Esophagus muscularis mucosa (tissue), 4 donors: ENCODE data around the gene KDM5A. TPM values are rescaled to one million over a fixed set of nuclear protein-coding genes. Genes with fewer than 3 reads are reported as not detected.

Experiments
- DNase-seq: peaks from one replicate; pipeline ENCODE4 v3.0.0-alpha.2; 2017; ENCODE audit errors: extremely low spot score
- H3K27ac ChIP-seq, 4 donors: fragments of 200-600 bp; sonication (generic); replicated peaks in 1 of 4; 1 replicate in 3 of 4; 2 replicates in 1 of 4; pipeline ENCODE4 v1.5.1; 2016 to 2019; ENCODE audit warnings: mild to moderate bottlenecking in 1 of 4
- H3K27me3 ChIP-seq, 4 donors: fragments of 200-600 bp; sonication (generic); one replicate each; pipeline versions ENCODE4 v1.5.1 to v1.6.0; 2016 to 2019
- H3K36me3 ChIP-seq, 4 donors: fragments of 200-600 bp; sonication (generic); one replicate each; pipeline ENCODE4 v1.5.1; 2016 to 2019
- H3K4me1 ChIP-seq, 4 donors: fragments of 200-600 bp; sonication (generic); one replicate each; pipeline ENCODE4 v1.5.1; 2016 to 2019
- H3K4me3 ChIP-seq, 4 donors: fragments of 200-600 bp; sonication (generic); 1 replicate in 2 of 4; 2 replicates in 2 of 4; pipeline ENCODE4 v1.5.1; 2016 to 2019; ENCODE audit warnings: mild to moderate bottlenecking in 4 of 4, moderate library complexity in 1 of 4
- H3K9me3 ChIP-seq, 4 donors: fragments of 200-600 bp; sonication (generic); 1 replicate in 3 of 4; 2 replicates in 1 of 4; pipeline ENCODE4 v1.5.1; 2016 to 2019
- CTCF ChIP-seq, 3 experiments: fragments of 200-600 bp in 2 of 3; fragments of 450-650 bp in 1 of 3; sonication (generic) in 2 of 3; IDR thresholded peaks; one replicate each; pipeline ENCODE4 v1.5.1; 2017 to 2019; ENCODE audit warnings: antibody characterized with exemption in 3 of 3, mild to moderate bottlenecking in 2 of 3, moderate library complexity in 1 of 3
- EP300 ChIP-seq: sonication (generic); formaldehyde crosslinking; IDR thresholded peaks from one replicate; pipeline ENCODE4 v1.6.1; 2017; ENCODE audit warnings: antibody characterized with exemption
- POLR2A ChIP-seq: fragments of 450-650 bp; IDR thresholded peaks from one replicate; pipeline ENCODE4 v1.6.1; 2017; ENCODE audit warnings: antibody characterized with exemption, moderate library complexity, mild to moderate bottlenecking, low read depth
- POLR2AphosphoS5 ChIP-seq, 2 donors: sonication (generic); formaldehyde crosslinking; IDR thresholded peaks; one replicate each; pipeline ENCODE4 v1.6.1; 2017; ENCODE audit warnings: antibody characterized with exemption in 2 of 2
- WGBS: methylation state at CpG from one replicate; pipeline ENCODE4 v1.1.5; 2018; 5-methylcytosine and 5-hydroxymethylcytosine counted together
- intact Hi-C: fragments of 100-400 bp; cut with DNase I; formaldehyde crosslinking; loops from one replicate; pipeline ENCODE4 v1.15.1; 2023
- total RNA-seq, 4 donors: library from RNA; depleted of rRNA; stranded (reverse); fragments of >200 nt; gene quantifications; one replicate each; pipeline versions ENCODE4 v1.1.0 to v1.2.1, GENCODE V29; 2016

The KDM5A gene
- total RNA-seq, 4 donors from 2014 or later: 33.6 to 46.1 (median 39.1) TPM

- intact Hi-C loops: no loop called here
- H3K27ac ChIP-seq: no peak overlapping the region
- no peak overlapping the region for H3K4me3 ChIP-seq
- H3K36me3 ChIP-seq: no peaks in the 10 kb centered on the region
- TF ChIP-seq CTCF (IDR thresholded peaks at IDR 0.05): no peak
- TF ChIP-seq POLR2AphosphoS5 (IDR thresholded peaks at IDR 0.05): no peak
- no peak for TF ChIP-seq POLR2A
- no peak for TF ChIP-seq EP300
- WGBS: 25% methylated on average over 3 of the region's 3 CpGs
- H3K27me3 ChIP-seq: peaks cover 0 to 29% (median 0%) of the 10 kb centered on the region in 4 donors
- H3K9me3 ChIP-seq: no peaks in the 10 kb centered on the region
- H3K4me1 ChIP-seq: peaks cover 0 to 29% (median 27%) of the 10 kb centered on the region in 4 donors
- no peak for DNase-seq
Measured at GRCh38 chr12:269191-269590, 119.9 kb downstream of the KDM5A start.

- Histone ChIP-seq H3K4me3 (no peak overlapping the region), H3K9me3 (no peaks in the 10 kb centered on the region), H3K27me3 (peaks cover 0 to 36% (median 2%) of the 10 kb centered on the region in 4 donors), H3K4me1 (peaks cover 0 to 29% (median 27%) of the 10 kb centered on the region in 4 donors), H3K36me3 (no peaks in the 10 kb centered on the region), H3K27ac (no peak overlapping the region)
- intact Hi-C loops: no loop called here
- TF ChIP-seq POLR2AphosphoS5 (IDR thresholded peaks at IDR 0.05) (no peak), CTCF (IDR thresholded peaks at IDR 0.05) (no peak), EP300 (no peak), POLR2A (no peak)
- 32% methylated on average over 7 of the region's 7 CpGs for WGBS
- DNase-seq: no peak
Measured at GRCh38 chr12:268483-268840, 120.7 kb downstream of the KDM5A start.

- no peak for TF ChIP-seq CTCF (IDR thresholded peaks at IDR 0.05)
- TF ChIP-seq POLR2AphosphoS5 (IDR thresholded peaks at IDR 0.05): no peak
- TF ChIP-seq POLR2A: no peak
- no peak for TF ChIP-seq EP300
- Histone ChIP-seq H3K36me3 (no peaks in the 10 kb centered on the region), H3K4me1 (peaks cover 0 to 29% (median 27%) of the 10 kb centered on the region in 4 donors), H3K9me3 (no peaks in the 10 kb centered on the region), H3K27ac (no peak overlapping the region), H3K4me3 (no peak overlapping the region), H3K27me3 (peaks cover 0 to 41% (median 2%) of the 10 kb centered on the region in 4 donors)
- WGBS: 24% methylated on average over 14 of the region's 14 CpGs
- no peak for DNase-seq
- intact Hi-C loops: no loop called here
Measured at GRCh38 chr12:267581-268482, 121.3 kb downstream of the KDM5A start.

GRCh38 chr12:265096-265495 is 124.0 kb downstream of the KDM5A start:
- H3K27ac ChIP-seq: no peak overlapping the region
- no peak overlapping the region for H3K4me3 ChIP-seq
- peaks cover 0 to 62% (median 2%) of the 10 kb centered on the region in 4 donors for H3K27me3 ChIP-seq
- DNase-seq: no peak
- H3K4me1 ChIP-seq: peaks cover 0 to 21% (median 20%) of the 10 kb centered on the region in 4 donors
- WGBS: 47% methylated on average over 3 of the region's 3 CpGs
- intact Hi-C loops: no loop called here
- H3K36me3 ChIP-seq: no peaks in the 10 kb centered on the region
- TF ChIP-seq POLR2A (no peak), CTCF (IDR thresholded peaks at IDR 0.05) (no peak), EP300 (no peak), POLR2AphosphoS5 (IDR thresholded peaks at IDR 0.05) (no peak)
- H3K9me3 ChIP-seq: no peaks in the 10 kb centered on the region
